Natural killer cell treated with Interleukin-12 subunit alpha and Interleukin-12 subunit beta and Interleukin-15 and Interleukin-18, amount 100 ng/mL, for 72 hours (primary cell): ENCODE measurements around the gene CITED1. TPM values are rescaled to one million over a fixed set of nuclear protein-coding genes. Genes with fewer than 3 reads are reported as not detected.

Experiments
- ATAC-seq, 2 donors: fragments of 150-1000 bp; cut with Tn5 transposase in 1 of 2; sonication (Bioruptor Pico), chemical (Tn5 transposase) in 1 of 2; 2 replicates each; pipeline ENCODE4 v1.10.0; 2021
- DNase-seq: peaks from one replicate; pipeline ENCODE4 v3.0.0; 2022; ENCODE audit warnings: low spot score
- H3K27ac Mint-ChIP-seq, 2 donors: 1 replicate in 1 of 2; 2 replicates in 1 of 2; pipeline ENCODE4 v1.8.0; 2022; ENCODE audit warnings: mixed read lengths in 2 of 2, mild to moderate bottlenecking in 1 of 2, moderate library complexity in 1 of 2
- H3K27me3 Mint-ChIP-seq, 2 donors: 1 replicate in 1 of 2; 2 replicates in 1 of 2; pipeline ENCODE4 v1.8.0; 2022; ENCODE audit warnings: mixed read lengths in 2 of 2
- H3K36me3 Mint-ChIP-seq: one replicate; pipeline ENCODE4 v1.8.0; 2022; ENCODE audit warnings: mixed read lengths
- H3K4me1 Mint-ChIP-seq, 2 donors: 1 replicate in 1 of 2; 2 replicates in 1 of 2; pipeline ENCODE4 v1.8.0; 2022; ENCODE audit warnings: low read depth in 2 of 2, mixed read lengths in 2 of 2, mild to moderate bottlenecking in 1 of 2
- H3K4me3 Mint-ChIP-seq: one replicate; pipeline ENCODE4 v1.8.0; 2022; ENCODE audit warnings: mixed read lengths
- H3K9me3 Mint-ChIP-seq: 2 replicates; pipeline ENCODE4 v1.8.0; 2022; ENCODE audit warnings: mixed read lengths
- total RNA-seq, 2 donors: library from RNA; stranded (reverse); gene quantifications; one replicate each; pipeline ENCODE4 v1.2.3, GENCODE V29; 2022

Gene CITED1
- total RNA-seq, 2 donors from 2014 or later: 0.38 TPM; not detected in 1

- Mint-ChIP-seq H3K27ac (no peak overlapping the region), H3K9me3 (no peaks in the 10 kb centered on the region), H3K36me3 (no peaks in the 10 kb centered on the region), H3K4me1 (no peaks in the 10 kb centered on the region), H3K27me3 (peaks cover 0 to 21% of the 10 kb centered on the region in 2 donors), H3K4me3 (no peak overlapping the region)
- ATAC-seq (no peak), DNase-seq (no peak)
Observed at GRCh38 chrX:72317139-72317538, 11.4 kb upstream of the CITED1 start.

GRCh38 chrX:72316408-72317110 is 10.8 kb upstream of the CITED1 start:
- Mint-ChIP-seq H3K36me3 (no peaks in the 10 kb centered on the region), H3K4me1 (no peaks in the 10 kb centered on the region), H3K4me3 (no peak overlapping the region), H3K27me3 (peaks cover 0 to 20% of the 10 kb centered on the region in 2 donors), H3K27ac (no peak overlapping the region), H3K9me3 (no peaks in the 10 kb centered on the region)
- DNase-seq (no peak), ATAC-seq (no peak)

GRCh38 chrX:72314881-72315280 is 9.2 kb upstream of the CITED1 start:
- Mint-ChIP-seq H3K9me3 (no peaks in the 10 kb centered on the region), H3K27me3 (peaks cover 0 to 19% of the 10 kb centered on the region in 2 donors), H3K4me3 (no peak overlapping the region), H3K4me1 (no peaks in the 10 kb centered on the region), H3K27ac (no peak overlapping the region), H3K36me3 (no peaks in the 10 kb centered on the region)
- DNase-seq (no peak), ATAC-seq (no peak)

GRCh38 chrX:72313707-72314641 is 8.3 kb upstream of the CITED1 start:
- Mint-ChIP-seq H3K36me3 (no peaks in the 10 kb centered on the region), H3K4me3 (no peak overlapping the region), H3K9me3 (no peaks in the 10 kb centered on the region), H3K4me1 (no peaks in the 10 kb centered on the region), H3K27ac (no peak overlapping the region), H3K27me3 (peaks cover 0 to 21% of the 10 kb centered on the region in 2 donors)
- ATAC-seq: no peak
- no peak for DNase-seq

GRCh38 chrX:72312311-72312940 is 6.7 kb upstream of the CITED1 start:
- no peak overlapping the region for H3K4me3 Mint-ChIP-seq
- H3K9me3 Mint-ChIP-seq: no peaks in the 10 kb centered on the region
- H3K36me3 Mint-ChIP-seq: no peaks in the 10 kb centered on the region
- peaks cover 5 to 7% of the 10 kb centered on the region in 2 donors for H3K4me1 Mint-ChIP-seq
- peaks cover 8 to 29% of the 10 kb centered on the region in 2 donors for H3K27me3 Mint-ChIP-seq
- DNase-seq: no peak
- no peak overlapping the region for H3K27ac Mint-ChIP-seq
- no peak for ATAC-seq

- ATAC-seq: no peak
- DNase-seq: no peak
- peaks cover 10 to 36% of the 10 kb centered on the region in 2 donors for H3K27me3 Mint-ChIP-seq
- H3K36me3 Mint-ChIP-seq: no peaks in the 10 kb centered on the region
- peaks cover 5 to 15% of the 10 kb centered on the region in 2 donors for H3K4me1 Mint-ChIP-seq
- H3K9me3 Mint-ChIP-seq: no peaks in the 10 kb centered on the region
- H3K4me3 Mint-ChIP-seq: no peak overlapping the region
- no peak overlapping the region for H3K27ac Mint-ChIP-seq
Observed at GRCh38 chrX:72309297-72310071, 3.8 kb upstream of the CITED1 start.

- ATAC-seq (no peak), DNase-seq (no peak)
- no peaks in the 10 kb centered on the region for H3K9me3 Mint-ChIP-seq
- H3K36me3 Mint-ChIP-seq: no peaks in the 10 kb centered on the region
- H3K27ac Mint-ChIP-seq: no peak overlapping the region
- H3K4me1 Mint-ChIP-seq: peaks cover 5 to 15% of the 10 kb centered on the region in 2 donors
- H3K27me3 Mint-ChIP-seq: peaks cover 14 to 40% of the 10 kb centered on the region in 2 donors
- peak overlapping the region; percentile 84 for H3K4me3 Mint-ChIP-seq
Observed at GRCh38 chrX:72308566-72309296, 3.0 kb upstream of the CITED1 start.

- ATAC-seq (no peak), DNase-seq (no peak)
- Mint-ChIP-seq H3K4me3 (peak overlapping the region; percentile 84), H3K27ac (no peak overlapping the region), H3K9me3 (no peaks in the 10 kb centered on the region), H3K27me3 (peaks cover 16 to 39% of the 10 kb centered on the region in 2 donors), H3K36me3 (no peaks in the 10 kb centered on the region), H3K4me1 (peaks cover 5 to 15% of the 10 kb centered on the region in 2 donors)
Observed at GRCh38 chrX:72308209-72308565, 2.5 kb upstream of the CITED1 start.

- H3K27ac Mint-ChIP-seq: no peak overlapping the region
- ATAC-seq (no peak), DNase-seq (no peak)
- peaks cover 5 to 15% of the 10 kb centered on the region in 2 donors for H3K4me1 Mint-ChIP-seq
- H3K36me3 Mint-ChIP-seq: no peaks in the 10 kb centered on the region
- no peaks in the 10 kb centered on the region for H3K9me3 Mint-ChIP-seq
- peaks cover 21 to 42% of the 10 kb centered on the region in 2 donors for H3K27me3 Mint-ChIP-seq
- peak overlapping the region; percentile 84 for H3K4me3 Mint-ChIP-seq
Observed at GRCh38 chrX:72307646-72308051, 1.9 kb upstream of the CITED1 start.

GRCh38 chrX:72306851-72307645 is 1.3 kb upstream of the CITED1 start:
- no peaks in the 10 kb centered on the region for H3K36me3 Mint-ChIP-seq
- H3K27me3 Mint-ChIP-seq: peaks cover 26 to 42% of the 10 kb centered on the region in 2 donors
- DNase-seq (no peak), ATAC-seq (peak; percentile 68 to 70)
- H3K4me3 Mint-ChIP-seq: peak overlapping the region; percentile 84
- H3K9me3 Mint-ChIP-seq: no peaks in the 10 kb centered on the region
- H3K4me1 Mint-ChIP-seq: peaks cover 5 to 15% of the 10 kb centered on the region in 2 donors
- H3K27ac Mint-ChIP-seq: no peak overlapping the region

- no peak for ATAC-seq
- Mint-ChIP-seq H3K36me3 (no peaks in the 10 kb centered on the region), H3K27ac (no peak overlapping the region), H3K9me3 (no peaks in the 10 kb centered on the region), H3K27me3 (peaks cover 26 to 42% of the 10 kb centered on the region in 2 donors), H3K4me1 (peaks cover 5 to 15% of the 10 kb centered on the region in 2 donors), H3K4me3 (peak overlapping the region; percentile 84)
- DNase-seq: no peak
Observed at GRCh38 chrX:72306085-72306801, 529 bp upstream of the CITED1 start.

GRCh38 chrX:72304877-72305276 is 837 bp downstream of the CITED1 start:
- Mint-ChIP-seq H3K4me3 (peak overlapping the region; percentile 79), H3K9me3 (no peaks in the 10 kb centered on the region), H3K4me1 (peaks cover 5 to 15% of the 10 kb centered on the region in 2 donors), H3K27me3 (peaks cover 31 to 48% of the 10 kb centered on the region in 2 donors), H3K36me3 (no peaks in the 10 kb centered on the region), H3K27ac (no peak overlapping the region)
- ATAC-seq (no peak), DNase-seq (no peak)
